ENCODE results near the gene GUCA1A.
"Not testable (repeated sequence)": the region's sequence is repeated elsewhere in the genome, so short reads cannot be mapped to it uniquely, and the experiment has no call there.

Gene GUCA1A

DNA sequence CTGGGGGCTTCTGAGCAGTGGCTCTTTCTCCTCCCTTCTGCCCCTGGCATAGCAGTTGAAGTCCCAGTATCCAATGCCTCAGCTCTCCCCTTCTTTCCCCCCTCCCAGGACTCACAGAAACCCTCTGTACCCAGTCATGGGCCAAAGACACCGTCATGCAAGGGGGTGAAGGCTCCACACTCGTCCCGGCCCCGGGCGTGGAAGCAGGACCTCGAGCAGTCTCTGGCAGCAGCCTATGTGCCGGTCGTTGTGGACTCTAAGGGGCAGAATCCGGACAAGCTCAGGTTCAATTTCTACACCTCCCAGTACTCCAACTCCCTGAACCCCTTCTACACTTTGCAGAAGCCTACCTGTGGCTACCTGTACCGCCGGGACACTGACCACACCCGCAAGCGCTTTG is 10.4 kb upstream of the GUCA1A start:
- H3K36me3 ChIP-seq (ENCODE audit: insufficient read depth, low read length): no peaks in the 10 kb centered on the region
- H3K9me3 ChIP-seq (ENCODE audit: low read depth, low read length): no peaks in the 10 kb centered on the region
- no peak overlapping the region for H3K27ac ChIP-seq
- H3K9ac ChIP-seq (ENCODE audit: insufficient read length): no peak overlapping the region
- no peak for TF ChIP-seq POLR2AphosphoS5 (IDR thresholded peaks at IDR 0.05; ENCODE audit: borderline replicate concordance, low read depth, low read length)
- no peak for TF ChIP-seq EZH2 (IDR thresholded peaks at IDR 0.05)
- TF ChIP-seq FOXP2 (optimal IDR thresholded peaks at IDR 0.05; ENCODE audit: control extremely low read depth, extremely low read length, insufficient read depth): no peak
- DNase-seq (ENCODE audit: low read depth, low spot score): no peak
- no peak overlapping the region for H3K4me3 ChIP-seq

DNA sequence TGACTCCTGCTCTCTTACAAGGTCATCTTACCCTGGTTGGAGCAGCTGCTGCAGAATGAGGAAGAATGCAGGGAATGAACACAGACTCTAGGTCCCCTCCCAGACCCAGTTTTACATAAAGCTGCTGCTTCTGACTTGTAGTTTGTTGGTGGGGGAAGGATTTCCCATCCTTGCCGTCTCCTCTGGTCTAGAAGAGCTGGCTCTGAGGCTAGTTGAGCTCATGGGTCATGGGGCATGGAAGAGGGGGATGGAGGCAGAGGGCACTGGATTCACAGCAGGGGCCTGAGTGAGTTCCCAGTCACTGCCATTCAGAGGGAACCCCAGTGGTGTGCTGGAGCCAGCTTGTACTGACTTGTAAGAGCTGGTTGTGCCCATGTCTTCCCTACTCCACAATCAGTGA is 9.2 kb upstream of the GUCA1A start:
- no peaks in the 10 kb centered on the region for H3K36me3 ChIP-seq (ENCODE audit: insufficient read depth, low read length)
- H3K9me3 ChIP-seq (ENCODE audit: low read depth, low read length): no peaks in the 10 kb centered on the region
- no peak overlapping the region for H3K4me3 ChIP-seq
- H3K9ac ChIP-seq (ENCODE audit: insufficient read length): no peak overlapping the region
- TF ChIP-seq FOXP2 (optimal IDR thresholded peaks at IDR 0.05; ENCODE audit: control extremely low read depth, extremely low read length, insufficient read depth) (no peak), POLR2AphosphoS5 (IDR thresholded peaks at IDR 0.05; ENCODE audit: borderline replicate concordance, low read depth, low read length) (no peak), EZH2 (IDR thresholded peaks at IDR 0.05) (no peak)
- no peak overlapping the region for H3K27ac ChIP-seq
- no peak for DNase-seq (ENCODE audit: low read depth, low spot score)

GRCh38 chr6:42165016-42165415 is 8.1 kb upstream of the GUCA1A start:
- DNase-seq (ENCODE audit: low read depth, low spot score): no peak
- H3K4me3 ChIP-seq: no peak overlapping the region
- no peak for TF ChIP-seq POLR2AphosphoS5 (IDR thresholded peaks at IDR 0.05; ENCODE audit: borderline replicate concordance, low read depth, low read length)
- TF ChIP-seq EZH2 (IDR thresholded peaks at IDR 0.05): no peak
- no peak for TF ChIP-seq FOXP2 (optimal IDR thresholded peaks at IDR 0.05; ENCODE audit: control extremely low read depth, extremely low read length, insufficient read depth)
- H3K36me3 ChIP-seq (ENCODE audit: insufficient read depth, low read length): no peaks in the 10 kb centered on the region
- no peak overlapping the region for H3K27ac ChIP-seq
- H3K9ac ChIP-seq (ENCODE audit: insufficient read length): no peak overlapping the region
- H3K9me3 ChIP-seq (ENCODE audit: low read depth, low read length): no peaks in the 10 kb centered on the region

DNA sequence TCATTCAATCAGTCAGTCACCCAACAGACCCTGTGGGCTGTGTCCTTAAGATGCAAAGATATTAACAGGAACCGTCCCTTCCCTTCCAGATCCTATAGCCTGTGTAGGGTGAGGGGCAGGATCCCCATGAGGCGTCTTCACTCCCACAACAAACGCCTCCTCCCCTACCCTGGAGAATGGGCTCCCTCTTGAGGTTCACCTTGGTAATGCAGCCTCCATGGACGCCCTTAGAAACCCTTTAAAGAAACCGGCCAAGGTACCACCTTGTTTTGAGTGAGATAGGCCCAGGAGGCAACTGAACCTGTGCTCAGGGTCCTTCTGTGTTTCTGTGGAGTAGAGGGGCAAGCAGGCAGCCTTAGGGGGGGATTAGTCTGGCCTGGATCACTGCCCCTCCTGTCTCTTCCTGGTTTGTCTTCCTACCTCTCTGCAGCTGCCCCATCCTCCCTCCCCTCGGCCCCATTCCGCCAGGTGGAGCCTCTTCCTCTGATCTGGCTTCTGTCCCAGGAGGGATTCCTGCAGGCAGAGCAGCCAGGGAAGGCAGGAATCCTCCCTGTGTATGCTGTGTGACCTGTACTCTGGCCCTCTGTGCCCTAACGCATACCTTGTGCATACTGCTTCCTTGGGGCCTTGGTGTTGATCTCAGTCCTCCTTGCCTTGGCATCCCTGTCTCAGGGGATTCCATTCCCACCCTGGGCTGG is 6.6 kb upstream of the GUCA1A start:
- H3K4me3 ChIP-seq: no peak overlapping the region

DNA sequence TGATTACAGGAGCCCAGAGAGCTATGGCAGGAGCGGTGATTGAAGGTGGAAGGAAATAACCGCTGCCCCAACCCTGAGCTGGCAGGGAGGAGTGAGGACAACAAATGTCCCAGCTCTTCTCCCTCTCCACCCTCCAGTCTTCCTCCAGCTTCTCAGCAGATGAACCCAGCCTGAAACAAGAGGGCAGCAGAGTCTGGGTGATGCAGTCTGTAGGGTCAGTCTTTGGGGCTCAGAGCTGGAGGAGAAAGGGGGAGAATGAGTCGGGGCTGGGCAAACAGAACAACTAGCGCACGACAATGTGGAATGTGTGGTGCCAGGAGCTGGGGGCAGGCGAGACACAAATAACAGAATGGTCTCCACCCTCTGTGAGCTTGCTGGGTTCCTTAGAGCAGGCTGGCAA is 4.5 kb upstream of the GUCA1A start:
- Histone ChIP-seq H3K4me3 (no peak overlapping the region), H3K9ac (ENCODE audit: insufficient read length) (no peak overlapping the region), H3K27ac (no peak overlapping the region), H3K36me3 (ENCODE audit: insufficient read depth, low read length) (no peaks in the 10 kb centered on the region), H3K9me3 (ENCODE audit: low read depth, low read length) (no peaks in the 10 kb centered on the region)
- no peak for TF ChIP-seq FOXP2 (optimal IDR thresholded peaks at IDR 0.05; ENCODE audit: control extremely low read depth, extremely low read length, insufficient read depth)
- no peak for TF ChIP-seq POLR2AphosphoS5 (IDR thresholded peaks at IDR 0.05; ENCODE audit: borderline replicate concordance, low read depth, low read length)
- TF ChIP-seq EZH2 (IDR thresholded peaks at IDR 0.05): no peak
- no peak for DNase-seq (ENCODE audit: low read depth, low spot score)

More for the DNA sequence above, 6.6 kb upstream of the GUCA1A start:
- no peak overlapping the region for H3K27ac ChIP-seq
- H3K9ac ChIP-seq (ENCODE audit: insufficient read length): no peak overlapping the region
- H3K9me3 ChIP-seq (ENCODE audit: low read depth, low read length): no peaks in the 10 kb centered on the region
- TF ChIP-seq POLR2AphosphoS5 (IDR thresholded peaks at IDR 0.05; ENCODE audit: borderline replicate concordance, low read depth, low read length) (no peak), FOXP2 (optimal IDR thresholded peaks at IDR 0.05; ENCODE audit: control extremely low read depth, extremely low read length, insufficient read depth) (peak; percentile 12)
- DNase-seq (ENCODE audit: low read depth, low spot score): no peak
- H3K36me3 ChIP-seq (ENCODE audit: insufficient read depth, low read length): no peaks in the 10 kb centered on the region

- not testable (repeated sequence) for H3K27ac ChIP-seq; H3K36me3 ChIP-seq (ENCODE audit: insufficient read depth, low read length); H3K9ac ChIP-seq (ENCODE audit: insufficient read length); H3K9me3 ChIP-seq (ENCODE audit: low read depth, low read length); H3K4me3 ChIP-seq; DNase-seq (ENCODE audit: low read depth, low spot score)
These were observed 3.4 kb upstream of the GUCA1A start for GRCh38 chr6:42169780-42170179.

DNA sequence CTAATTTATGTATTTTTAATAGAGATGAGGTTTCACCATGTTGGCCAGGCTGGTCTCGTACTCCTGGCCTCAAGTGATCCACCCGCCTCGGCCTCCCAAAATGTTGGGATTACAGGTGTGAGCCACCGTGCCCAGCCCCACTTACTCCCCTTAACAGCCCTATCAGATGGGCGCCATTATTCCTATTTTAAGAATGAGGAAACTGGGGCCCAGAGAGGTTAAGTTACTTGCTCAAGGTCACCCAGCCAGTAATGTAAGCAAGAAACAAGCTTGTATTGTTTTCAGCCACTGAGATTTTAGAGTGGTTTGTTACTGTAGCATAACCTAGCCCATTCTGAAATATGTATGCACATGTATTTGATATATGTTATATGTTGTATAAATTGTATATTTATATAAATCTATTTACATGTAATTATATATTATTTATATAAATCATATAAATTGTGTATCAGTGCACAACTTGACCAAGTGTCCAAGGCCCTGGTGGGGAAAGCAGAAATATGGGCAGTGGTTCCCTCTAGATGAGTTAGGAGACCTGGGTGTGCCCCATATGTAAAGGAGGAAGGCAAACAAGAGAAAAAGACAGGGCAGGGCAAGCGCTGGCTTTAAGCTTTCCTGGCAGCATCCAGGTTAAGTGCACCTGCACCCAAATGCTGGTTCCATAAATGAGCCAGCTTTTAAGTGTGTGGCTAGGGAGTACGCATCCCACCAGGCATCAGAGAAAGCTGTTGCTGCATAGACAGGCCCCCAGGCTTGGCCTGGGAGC is 1.2 kb upstream of the GUCA1A start:
- TF ChIP-seq POLR2AphosphoS5 (IDR thresholded peaks at IDR 0.05; ENCODE audit: borderline replicate concordance, low read depth, low read length): no peak
- no peak for TF ChIP-seq FOXP2 (optimal IDR thresholded peaks at IDR 0.05; ENCODE audit: control extremely low read depth, extremely low read length, insufficient read depth)
- no peak for TF ChIP-seq EZH2 (IDR thresholded peaks at IDR 0.05)
- no peak overlapping the region for H3K4me3 ChIP-seq
- H3K27ac ChIP-seq: no peak overlapping the region
- no peaks in the 10 kb centered on the region for H3K9me3 ChIP-seq (ENCODE audit: low read depth, low read length)
- H3K9ac ChIP-seq (ENCODE audit: insufficient read length): no peak overlapping the region
- no peaks in the 10 kb centered on the region for H3K36me3 ChIP-seq (ENCODE audit: insufficient read depth, low read length)
- no peak for DNase-seq (ENCODE audit: low read depth, low spot score)

DNA sequence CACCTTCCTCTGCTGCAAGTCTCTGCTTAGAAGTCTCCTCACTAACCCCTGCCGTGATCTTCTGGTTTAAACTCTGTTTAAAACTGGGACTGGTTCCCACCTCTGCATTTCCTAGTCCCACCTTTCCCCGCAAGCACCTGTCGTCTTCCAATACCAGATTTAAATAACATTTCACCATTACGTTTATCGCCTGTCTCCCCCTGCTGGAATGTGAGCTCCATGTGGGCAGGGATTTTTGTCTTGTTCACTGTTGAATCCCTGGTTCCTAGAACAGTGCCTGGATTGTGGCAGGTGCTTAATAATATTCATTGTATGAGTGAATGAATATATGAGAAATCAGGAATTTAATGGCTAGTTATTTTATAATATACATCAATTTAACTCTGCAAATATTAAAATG is 2.7 kb downstream of the GUCA1A start:
- DNase-seq (ENCODE audit: low read depth, low spot score): no peak
- Histone ChIP-seq H3K4me3 (no peak overlapping the region), H3K9ac (ENCODE audit: insufficient read length) (no peak overlapping the region), H3K9me3 (ENCODE audit: low read depth, low read length) (no peaks in the 10 kb centered on the region), H3K27ac (no peak overlapping the region), H3K36me3 (ENCODE audit: insufficient read depth, low read length) (no peaks in the 10 kb centered on the region)
- no peak for TF ChIP-seq POLR2AphosphoS5 (IDR thresholded peaks at IDR 0.05; ENCODE audit: borderline replicate concordance, low read depth, low read length)
- no peak for TF ChIP-seq EZH2 (IDR thresholded peaks at IDR 0.05)
- TF ChIP-seq FOXP2 (optimal IDR thresholded peaks at IDR 0.05; ENCODE audit: control extremely low read depth, extremely low read length, insufficient read depth): no peak

Measured in SK-N-MC (cell line).